Ishikawa (cell line): ENCODE data around the gene EPC2.

Experiments used
- CEBPB ChIP-seq: IDR thresholded peaks from 2 replicates; pipeline ENCODE4 v1.6.1; 2012
- EGR1 ChIP-seq: IDR thresholded peaks from 2 replicates; pipeline ENCODE4 v1.6.1; 2012
- EP300 ChIP-seq: IDR thresholded peaks from 2 replicates; pipeline ENCODE4 v1.6.1; 2012; ENCODE audit warnings: borderline replicate concordance
- FOXM1 ChIP-seq: IDR thresholded peaks from 2 replicates; pipeline ENCODE4 v1.6.1; 2012; ENCODE audit warnings: low read depth, borderline replicate concordance
- MAX ChIP-seq: IDR thresholded peaks from 2 replicates; pipeline ENCODE4 v1.6.1; 2012
- NFIC ChIP-seq: IDR thresholded peaks from 2 replicates; pipeline ENCODE4 v1.6.1; 2012
- REST ChIP-seq: IDR thresholded peaks from 2 replicates; pipeline ENCODE4 v1.6.1; 2012; ENCODE audit warnings: low read depth, mild to moderate bottlenecking
- TAF1 ChIP-seq: IDR thresholded peaks from 2 replicates; pipeline ENCODE4 v1.6.1; 2012; ENCODE audit warnings: low read depth, mild to moderate bottlenecking
- ZBTB7A ChIP-seq: IDR thresholded peaks from 2 replicates; pipeline ENCODE4 v1.6.1; 2012; ENCODE audit warnings: low read depth

- no peak for TF ChIP-seq REST
- no peak for TF ChIP-seq ZBTB7A
- no peak for TF ChIP-seq MAX
- TF ChIP-seq EP300 = no peak
- TF ChIP-seq FOXM1 = no peak
- TF ChIP-seq TAF1 = no peak
- TF ChIP-seq CEBPB = no peak
- TF ChIP-seq EGR1 = no peak
- no peak for TF ChIP-seq NFIC
Measured at GRCh38 chr2:148751907-148752306, 107.4 kb downstream of the EPC2 start.
